ENCODE measurements around the gene GSK3B. TPM values are rescaled to one million over a fixed set of nuclear protein-coding genes. Genes with fewer than 3 reads are reported as not detected.
A peak's percentile ranks its signal among the peaks of the same experiment; 100 is the strongest.

GSK3B gene
- total RNA-seq, 6 experiments from 2014 or later: 14.4 to 19.4 (median 18.4) TPM

GRCh38 chr3:119818937-119819336, 275.3 kb downstream of the GSK3B start:
- Histone ChIP-seq H3K27ac (no peak overlapping the region), H3K36me3 (peaks cover 0 to 16% (median 3%) of the 10 kb centered on the region in 4 donors), H3K27me3 (no peaks in the 10 kb centered on the region), H3K9me3 (no peaks in the 10 kb centered on the region), H3K4me3 (no peak overlapping the region), H3K4me1 (no peaks in the 10 kb centered on the region)
- intact Hi-C loops (cut with DNase I): no loop called here
- 93% methylated on average over 2 of the region's 2 CpGs for WGBS (ENCODE audit: insufficient coverage, low coverage, low lambda C conversion rate, missing lambda C conversion rate)
- TF ChIP-seq CTCF (IDR thresholded peaks at IDR 0.05) (no peak), POLR2A (IDR thresholded peaks at IDR 0.05) (no peak)
- no peak for DNase-seq
- no peak for ATAC-seq

- Histone ChIP-seq H3K27me3 (no peaks in the 10 kb centered on the region), H3K9me3 (no peaks in the 10 kb centered on the region)
- WGBS (ENCODE audit: insufficient coverage, low coverage, low lambda C conversion rate, missing lambda C conversion rate): 62% methylated on average over 12 of the region's 13 CpGs
These were observed 276.5 kb downstream of the GSK3B start for GRCh38 chr3:119817583-119818363.

GRCh38 chr3:119817071-119817470, 277.2 kb downstream of the GSK3B start:
- DNase-seq: peak in 1 of 3 donors; percentile 52
- H3K27me3 ChIP-seq: no peaks in the 10 kb centered on the region
- H3K27ac ChIP-seq: no peak overlapping the region
- peaks cover 0 to 28% (median 7%) of the 10 kb centered on the region in 4 donors for H3K36me3 ChIP-seq
- H3K9me3 ChIP-seq: no peaks in the 10 kb centered on the region
- intact Hi-C loops (cut with DNase I): no loop called here
- no peaks in the 10 kb centered on the region for H3K4me1 ChIP-seq
- no peak overlapping the region for H3K4me3 ChIP-seq
- TF ChIP-seq CTCF (IDR thresholded peaks at IDR 0.05) (no peak), POLR2A (IDR thresholded peaks at IDR 0.05) (no peak)
- WGBS (ENCODE audit: insufficient coverage, low coverage, low lambda C conversion rate, missing lambda C conversion rate): no CpG with 5 or more reads among the region's 12 CpGs
- peak; percentile 27 to 44 (median 34) for ATAC-seq

More at GRCh38 chr3:119817583-119818363, 276.5 kb downstream of the GSK3B start:
- no peak for ATAC-seq
- Histone ChIP-seq H3K36me3 (peaks cover 0 to 21% (median 4%) of the 10 kb centered on the region in 4 donors), H3K4me3 (no peak overlapping the region), H3K27ac (no peak overlapping the region), H3K4me1 (no peaks in the 10 kb centered on the region)
- no peak for DNase-seq
- no peak for TF ChIP-seq POLR2A (IDR thresholded peaks at IDR 0.05)
- TF ChIP-seq CTCF (IDR thresholded peaks at IDR 0.05): no peak
- intact Hi-C loops (cut with DNase I): no loop called here

- Histone ChIP-seq H3K4me1 (no peaks in the 10 kb centered on the region), H3K27me3 (no peaks in the 10 kb centered on the region), H3K9me3 (no peaks in the 10 kb centered on the region), H3K27ac (no peak overlapping the region), H3K36me3 (peaks cover 0 to 37% (median 9%) of the 10 kb centered on the region in 4 donors), H3K4me3 (no peak overlapping the region)
- intact Hi-C loops (cut with DNase I): no loop called here
- TF ChIP-seq POLR2A (IDR thresholded peaks at IDR 0.05) (no peak), CTCF (IDR thresholded peaks at IDR 0.05) (no peak)
- DNase-seq: peak in 1 of 3 donors; percentile 48
- 33% methylated on average over 2 of the region's 8 CpGs for WGBS (ENCODE audit: insufficient coverage, low coverage, low lambda C conversion rate, missing lambda C conversion rate)
- ATAC-seq: peak in 3 of 4 donors; percentile 30 to 56 (median 40)
These were observed 278.5 kb downstream of the GSK3B start for GRCh38 chr3:119815716-119816115.
